NCI-H2081 (cell line): ENCODE data around the gene SYVN1.
"Not testable (repeated sequence)": the region's sequence is repeated elsewhere in the genome, so short reads cannot be mapped to it uniquely, and the experiment has no call there.

Experiments used
- DNase-seq, 2 experiments: peaks; one replicate each; lab custom pipeline; 2025; lab: John Stamatoyannopoulos, UW

Gene SYVN1

GRCh38 chr11:65134240-65134951, at the start of gene SYVN1:
Gene SYVN1 (minus strand): TSS chr11:65134519. CDS start chr11:65133601, 918 bp downstream.
- peak; percentile 86 to 91 for DNase-seq

- no peak for DNase-seq
Measured at GRCh38 chr11:65183201-65183891, 49.0 kb upstream of the SYVN1 start.

- peak; percentile 27 to 65 for DNase-seq
Measured at GRCh38 chr11:65182258-65183170, 48.2 kb upstream of the SYVN1 start.

GRCh38 chr11:65181569-65182257, 47.4 kb upstream of the SYVN1 start, which contains the start of gene CAPN1:
Gene CAPN1 (plus strand): TSS chr11:65181928. CDS start chr11:65182702, 774 bp downstream.
- DNase-seq: peak; percentile 63 to 74

GRCh38 chr11:65180877-65181568, 46.7 kb upstream of the SYVN1 start:
- DNase-seq: peak; percentile 40 to 56

DNA sequence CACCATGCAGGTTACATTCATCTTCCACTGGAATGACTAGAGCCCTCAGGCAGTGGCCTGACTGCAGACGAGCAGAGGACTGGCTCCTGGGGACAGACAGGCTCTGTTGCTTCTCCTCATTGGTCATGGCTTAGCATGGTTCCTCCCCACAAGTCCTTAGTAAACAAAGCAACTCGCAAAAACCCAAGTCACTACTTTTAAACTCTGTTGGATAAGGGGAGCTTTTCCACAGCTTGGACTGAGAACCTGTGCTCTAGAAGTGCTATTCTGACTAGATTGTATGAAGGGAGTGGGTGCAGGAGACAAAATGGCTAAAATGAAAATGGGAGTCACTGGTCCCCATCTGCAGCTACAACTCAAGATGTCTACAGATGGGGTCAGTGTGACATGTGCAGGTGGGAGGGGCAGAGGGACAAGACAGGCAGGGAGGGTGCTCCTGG, 40.3 kb upstream of the SYVN1 start:
- not testable (repeated sequence) for DNase-seq

GRCh38 chr11:65172600-65172999, 38.3 kb upstream of the SYVN1 start:
- no peak for DNase-seq

- DNase-seq: no peak
Measured at GRCh38 chr11:65170058-65170534, 35.8 kb upstream of the SYVN1 start, which contains the start of gene SPDYC. Gene SPDYC (plus strand): TSS chr11:65170233. CDS start chr11:65171358, 1,125 bp downstream.

- DNase-seq: no peak
Measured at GRCh38 chr11:65169164-65169641, 34.9 kb upstream of the SYVN1 start.

DNA sequence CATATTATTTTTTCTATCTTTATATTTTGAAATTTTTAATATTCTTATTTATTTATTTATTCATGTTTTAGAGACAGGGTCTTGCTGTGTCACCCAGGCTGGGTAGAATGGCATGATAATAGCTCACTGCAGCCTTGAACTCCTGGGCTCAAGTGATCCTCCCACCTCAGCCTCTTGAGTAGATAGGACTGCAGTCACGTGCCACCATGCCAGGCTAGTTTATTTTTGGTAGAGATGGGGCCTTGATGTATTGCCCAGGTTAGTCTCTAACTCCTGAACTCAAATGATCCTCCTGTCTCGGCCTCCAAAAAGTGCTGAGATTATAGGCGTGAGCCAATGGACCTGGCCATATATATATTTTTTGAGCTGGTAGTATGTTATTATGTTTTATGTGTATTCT, 33.3 kb upstream of the SYVN1 start:
- DNase-seq: no peak

- no peak for DNase-seq
Measured at GRCh38 chr11:65166893-65167292, 32.6 kb upstream of the SYVN1 start.

DNA sequence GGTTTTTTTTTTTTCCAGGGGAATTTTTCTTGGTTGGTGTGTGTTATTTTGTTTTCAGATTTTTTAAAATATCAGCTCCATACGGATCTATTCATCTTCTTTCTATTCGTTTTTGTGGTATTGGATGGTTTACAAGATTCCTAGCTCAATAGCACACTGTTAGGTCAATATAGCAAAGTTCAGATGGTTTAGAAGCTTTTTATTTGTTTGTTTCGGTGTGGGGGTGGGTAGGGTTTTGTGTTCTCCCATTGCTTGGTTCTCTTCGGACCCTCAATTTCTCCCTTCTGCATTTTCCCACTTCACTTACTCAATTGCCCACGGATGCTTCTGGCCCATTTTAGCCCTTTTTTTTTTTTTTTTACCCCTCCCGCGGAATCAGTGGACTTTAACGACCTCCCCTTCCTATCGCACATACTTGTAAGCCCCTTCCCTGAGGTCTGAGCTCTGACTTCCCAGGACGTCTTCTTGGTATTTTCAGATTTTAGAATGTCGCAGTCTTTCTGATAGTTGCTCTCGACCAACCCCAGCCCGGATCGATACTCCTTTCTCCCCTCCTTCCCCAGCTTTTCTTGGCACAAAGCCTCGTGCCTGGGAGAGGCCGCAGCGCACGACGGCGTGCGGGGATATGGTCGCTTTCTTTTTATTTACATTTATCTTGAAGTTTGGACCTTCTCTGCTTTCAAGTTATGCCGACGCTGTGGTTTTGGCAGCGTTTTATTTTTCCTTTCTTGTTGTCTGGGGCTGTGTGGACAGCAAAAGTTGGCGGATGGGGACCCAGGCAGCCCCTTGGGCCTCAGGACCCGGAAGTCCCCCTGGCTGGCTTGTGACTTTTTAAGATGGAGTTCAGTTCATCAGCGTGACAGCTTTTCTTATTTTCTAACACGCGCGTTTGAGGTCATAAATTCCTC, 31.3 kb upstream of the SYVN1 start:
- no peak for DNase-seq

GRCh38 chr11:65163684-65164083, 29.4 kb upstream of the SYVN1 start:
- no peak for DNase-seq

DNA sequence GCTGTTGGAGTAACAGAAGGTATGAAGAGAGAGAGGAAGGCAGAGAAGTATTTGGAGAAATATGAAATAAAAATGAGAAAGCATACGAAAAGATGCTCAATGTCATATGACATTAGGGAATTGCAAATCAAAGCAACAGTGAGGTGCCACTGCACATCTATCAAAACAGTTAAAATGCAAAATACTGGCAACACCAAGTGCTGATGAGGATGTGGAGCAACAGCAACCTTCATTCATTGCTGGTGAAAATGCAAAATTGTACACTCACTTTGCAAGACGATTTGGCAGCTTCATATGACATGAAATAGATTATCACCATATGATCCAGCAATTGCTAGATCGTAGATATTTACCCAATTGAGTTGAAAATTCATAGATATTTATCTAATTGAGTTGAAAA, 26.3 kb upstream of the SYVN1 start:
- DNase-seq: no peak

DNA sequence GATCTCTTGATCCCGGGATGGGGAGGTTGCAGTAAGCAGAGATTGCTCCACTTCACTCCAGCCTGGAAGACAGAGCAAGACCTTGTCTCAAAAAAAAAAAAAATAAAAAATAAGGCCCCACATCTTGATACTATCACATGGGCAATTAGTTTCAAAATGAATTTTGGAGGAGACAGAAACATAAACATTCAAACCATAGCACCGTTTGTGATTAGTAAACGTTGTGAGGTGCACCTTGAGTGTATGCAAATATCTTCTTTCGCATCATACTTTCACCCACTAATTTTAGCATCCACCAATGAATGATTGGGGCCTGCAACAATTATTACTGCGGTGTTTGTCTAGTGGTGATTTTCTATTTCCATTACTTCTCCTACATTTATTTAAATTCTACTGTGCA, 24.7 kb upstream of the SYVN1 start:
- DNase-seq: no peak

DNA sequence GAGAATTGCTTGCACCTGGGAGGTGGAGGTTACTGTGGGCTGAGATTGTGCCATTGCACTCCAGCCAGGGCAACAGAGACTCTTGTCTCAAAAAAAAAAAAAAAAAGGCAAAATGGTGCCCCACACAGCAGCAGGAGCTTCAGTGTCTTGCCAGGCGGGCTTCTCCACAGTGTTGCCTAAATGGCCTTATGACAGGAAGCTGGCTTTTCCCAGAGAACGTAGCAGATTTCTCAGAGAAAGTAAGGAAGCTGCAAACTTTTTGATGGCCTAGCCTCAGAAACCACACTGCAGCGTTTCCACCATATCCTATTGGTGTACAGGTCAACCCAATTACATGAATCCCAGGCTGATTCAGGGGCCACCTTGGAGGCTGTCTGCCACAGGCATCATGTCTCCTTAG, 23.0 kb upstream of the SYVN1 start:
- no peak for DNase-seq

DNA sequence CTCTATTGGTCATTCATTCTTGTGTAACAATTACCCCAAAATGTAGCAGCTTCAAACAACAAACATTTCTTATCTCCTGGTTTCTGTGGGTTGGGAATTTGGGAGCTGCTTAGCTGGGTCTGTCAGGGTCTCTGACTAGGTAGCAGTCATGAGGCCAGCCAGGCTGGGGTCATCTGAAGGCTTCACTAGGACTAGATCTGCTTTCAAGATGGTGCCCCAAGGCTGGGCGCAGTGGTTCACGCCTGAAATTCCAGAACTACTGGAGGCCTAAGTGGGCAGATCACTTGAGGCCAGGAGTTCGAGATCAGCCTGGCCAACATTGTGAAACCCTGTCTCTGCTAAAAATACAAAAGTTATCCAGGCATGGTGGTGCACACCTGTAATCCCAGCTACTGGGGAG, 22.6 kb upstream of the SYVN1 start:
- no peak for DNase-seq

GRCh38 chr11:65156256-65156655, 21.9 kb upstream of the SYVN1 start:
- no peak for DNase-seq

DNA sequence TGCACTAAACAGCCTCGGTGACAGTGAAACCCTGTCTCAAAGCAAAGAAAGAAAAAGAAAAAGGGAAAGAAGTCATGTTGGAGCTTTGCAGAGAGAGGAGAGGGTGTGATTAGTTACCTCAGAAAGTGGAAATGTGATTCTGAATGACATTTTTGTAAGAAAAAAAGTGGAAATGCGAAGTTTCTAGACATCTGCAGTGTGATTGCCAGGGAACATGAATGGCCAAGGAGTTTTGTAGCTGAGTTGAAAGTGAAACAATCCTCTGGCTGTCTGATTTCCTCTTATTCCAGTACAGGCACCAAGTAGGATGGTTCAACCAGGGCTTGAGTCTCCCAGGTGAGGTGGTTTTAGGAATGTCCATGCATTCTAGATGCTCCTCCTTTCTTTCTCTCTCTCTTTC, 17.8 kb upstream of the SYVN1 start:
- DNase-seq: no peak
